Measurements from ENCODE around the gene ARHGEF10L.
A peak's percentile ranks its signal among the peaks of the same experiment; 100 is the strongest.

ARHGEF10L gene

GRCh38 chr1:17531682-17532487 is 7.6 kb upstream of the ARHGEF10L start:
- H3K4me3 Mint-ChIP-seq: no peak overlapping the region
- ATAC-seq (ENCODE audit: low read depth): no peak
- H3K4me1 Mint-ChIP-seq: peaks cover 18% of the 10 kb centered on the region
- H3K36me3 Mint-ChIP-seq: no peaks in the 10 kb centered on the region
- H3K27me3 Mint-ChIP-seq: peaks cover 7% of the 10 kb centered on the region
- no peaks in the 10 kb centered on the region for H3K9me3 Mint-ChIP-seq
- no peak overlapping the region for H3K27ac Mint-ChIP-seq
- no peak for DNase-seq (ENCODE audit: low spot score in 2 of 2)

GRCh38 chr1:17533201-17533600 is 6.3 kb upstream of the ARHGEF10L start:
- Mint-ChIP-seq H3K9me3 (no peaks in the 10 kb centered on the region), H3K36me3 (no peaks in the 10 kb centered on the region), H3K27me3 (peaks cover 9% of the 10 kb centered on the region), H3K4me3 (no peak overlapping the region), H3K4me1 (peaks cover 20% of the 10 kb centered on the region), H3K27ac (no peak overlapping the region)
- DNase-seq (ENCODE audit: low spot score in 2 of 2) (no peak), ATAC-seq (ENCODE audit: low read depth) (no peak)

GRCh38 chr1:17535300-17535936 is 4.1 kb upstream of the ARHGEF10L start:
- Mint-ChIP-seq H3K9me3 (no peaks in the 10 kb centered on the region), H3K27me3 (peaks cover 12% of the 10 kb centered on the region), H3K27ac (peak overlapping the region; percentile 84)

GRCh38 chr1:17538010-17538409 is 1.5 kb upstream of the ARHGEF10L start:
- ATAC-seq (ENCODE audit: low read depth) (no peak), DNase-seq (ENCODE audit: low spot score in 2 of 2) (no peak)
- no peak overlapping the region for H3K27ac Mint-ChIP-seq
- peaks cover 19% of the 10 kb centered on the region for H3K4me1 Mint-ChIP-seq
- peaks cover 12% of the 10 kb centered on the region for H3K27me3 Mint-ChIP-seq
- H3K36me3 Mint-ChIP-seq: no peaks in the 10 kb centered on the region
- no peaks in the 10 kb centered on the region for H3K9me3 Mint-ChIP-seq
- no peak overlapping the region for H3K4me3 Mint-ChIP-seq

More at GRCh38 chr1:17535300-17535936, 4.1 kb upstream of the ARHGEF10L start:
- H3K4me3 Mint-ChIP-seq: peak overlapping the region; percentile 24
- ATAC-seq (ENCODE audit: low read depth) (no peak), DNase-seq (ENCODE audit: low spot score in 2 of 2) (no peak)
- peaks cover 20% of the 10 kb centered on the region for H3K4me1 Mint-ChIP-seq
- no peaks in the 10 kb centered on the region for H3K36me3 Mint-ChIP-seq

- H3K36me3 Mint-ChIP-seq: no peaks in the 10 kb centered on the region
- H3K4me3 Mint-ChIP-seq: peak overlapping the region; percentile 77
- ATAC-seq (ENCODE audit: low read depth) (no peak), DNase-seq (ENCODE audit: low spot score in 2 of 2) (no peak)
- H3K4me1 Mint-ChIP-seq: peaks cover 19% of the 10 kb centered on the region
- no peaks in the 10 kb centered on the region for H3K9me3 Mint-ChIP-seq
- H3K27ac Mint-ChIP-seq: peak overlapping the region; percentile 14
- peaks cover 12% of the 10 kb centered on the region for H3K27me3 Mint-ChIP-seq
Observed at GRCh38 chr1:17538428-17539117, 925 bp upstream of the ARHGEF10L start.

GRCh38 chr1:17539118-17539476 is 401 bp upstream of the ARHGEF10L start:
- ATAC-seq (ENCODE audit: low read depth): no peak
- H3K36me3 Mint-ChIP-seq: no peaks in the 10 kb centered on the region

GRCh38 chr1:17540255-17541001 is 930 bp downstream of the ARHGEF10L start:
- no peak for DNase-seq (ENCODE audit: low spot score in 2 of 2)
- Mint-ChIP-seq H3K4me3 (peak overlapping the region; percentile 80), H3K4me1 (peaks cover 18% of the 10 kb centered on the region), H3K9me3 (peaks cover 2% of the 10 kb centered on the region), H3K36me3 (peaks cover 2% of the 10 kb centered on the region), H3K27me3 (peaks cover 19% of the 10 kb centered on the region), H3K27ac (no peak overlapping the region)
- no peak for ATAC-seq (ENCODE audit: low read depth)

More at GRCh38 chr1:17539118-17539476, 401 bp upstream of the ARHGEF10L start:
- H3K4me1 Mint-ChIP-seq: peaks cover 19% of the 10 kb centered on the region
- peak overlapping the region; percentile 14 for H3K27ac Mint-ChIP-seq
- peaks cover 12% of the 10 kb centered on the region for H3K27me3 Mint-ChIP-seq
- H3K4me3 Mint-ChIP-seq: peak overlapping the region; percentile 77
- no peak for DNase-seq (ENCODE audit: low spot score in 2 of 2)
- no peaks in the 10 kb centered on the region for H3K9me3 Mint-ChIP-seq

- H3K4me1 Mint-ChIP-seq: peaks cover 3% of the 10 kb centered on the region
- peaks cover 2% of the 10 kb centered on the region for H3K36me3 Mint-ChIP-seq
Observed at GRCh38 chr1:17542645-17543044, 3.1 kb downstream of the ARHGEF10L start.

GRCh38 chr1:17544776-17545350 is 5.4 kb downstream of the ARHGEF10L start:
- H3K9me3 Mint-ChIP-seq: peaks cover 2% of the 10 kb centered on the region
- H3K27me3 Mint-ChIP-seq: peaks cover 13% of the 10 kb centered on the region
- H3K4me1 Mint-ChIP-seq: no peaks in the 10 kb centered on the region
- H3K36me3 Mint-ChIP-seq: peaks cover 2% of the 10 kb centered on the region
- H3K27ac Mint-ChIP-seq: no peak overlapping the region
- ATAC-seq (ENCODE audit: low read depth) (no peak), DNase-seq (ENCODE audit: low spot score in 2 of 2) (no peak)
- H3K4me3 Mint-ChIP-seq: no peak overlapping the region

More at GRCh38 chr1:17542645-17543044, 3.1 kb downstream of the ARHGEF10L start:
- no peak overlapping the region for H3K27ac Mint-ChIP-seq
- ATAC-seq (ENCODE audit: low read depth) (no peak), DNase-seq (ENCODE audit: low spot score in 2 of 2) (no peak)
- peaks cover 17% of the 10 kb centered on the region for H3K27me3 Mint-ChIP-seq
- no peak overlapping the region for H3K4me3 Mint-ChIP-seq
- peaks cover 2% of the 10 kb centered on the region for H3K9me3 Mint-ChIP-seq

- no peak for DNase-seq (ENCODE audit: low spot score in 2 of 2)
- Mint-ChIP-seq H3K4me1 (no peaks in the 10 kb centered on the region), H3K4me3 (no peak overlapping the region), H3K27me3 (peaks cover 14% of the 10 kb centered on the region), H3K36me3 (peaks cover 2% of the 10 kb centered on the region), H3K9me3 (peaks cover 2% of the 10 kb centered on the region), H3K27ac (no peak overlapping the region)
- ATAC-seq (ENCODE audit: low read depth): no peak
Observed at GRCh38 chr1:17545356-17545755, 5.9 kb downstream of the ARHGEF10L start.

GRCh38 chr1:17546946-17547670 is 7.6 kb downstream of the ARHGEF10L start:
- ATAC-seq (ENCODE audit: low read depth): no peak
- Mint-ChIP-seq H3K36me3 (peaks cover 2% of the 10 kb centered on the region), H3K27ac (no peak overlapping the region), H3K9me3 (peaks cover 2% of the 10 kb centered on the region), H3K4me1 (no peaks in the 10 kb centered on the region), H3K4me3 (no peak overlapping the region), H3K27me3 (peaks cover 18% of the 10 kb centered on the region)
- DNase-seq (ENCODE audit: low spot score in 2 of 2): no peak

GRCh38 chr1:17549384-17549783 is 9.9 kb downstream of the ARHGEF10L start:
- Mint-ChIP-seq H3K27me3 (peaks cover 18% of the 10 kb centered on the region), H3K4me1 (no peaks in the 10 kb centered on the region), H3K36me3 (peaks cover 2% of the 10 kb centered on the region), H3K27ac (no peak overlapping the region), H3K9me3 (peaks cover 2% of the 10 kb centered on the region), H3K4me3 (no peak overlapping the region)
- ATAC-seq (ENCODE audit: low read depth) (no peak), DNase-seq (ENCODE audit: low spot score in 2 of 2) (no peak)

Data from memory B cell (primary cell).